ENCODE measurements around the gene KRTAP25-1.

DNA sequence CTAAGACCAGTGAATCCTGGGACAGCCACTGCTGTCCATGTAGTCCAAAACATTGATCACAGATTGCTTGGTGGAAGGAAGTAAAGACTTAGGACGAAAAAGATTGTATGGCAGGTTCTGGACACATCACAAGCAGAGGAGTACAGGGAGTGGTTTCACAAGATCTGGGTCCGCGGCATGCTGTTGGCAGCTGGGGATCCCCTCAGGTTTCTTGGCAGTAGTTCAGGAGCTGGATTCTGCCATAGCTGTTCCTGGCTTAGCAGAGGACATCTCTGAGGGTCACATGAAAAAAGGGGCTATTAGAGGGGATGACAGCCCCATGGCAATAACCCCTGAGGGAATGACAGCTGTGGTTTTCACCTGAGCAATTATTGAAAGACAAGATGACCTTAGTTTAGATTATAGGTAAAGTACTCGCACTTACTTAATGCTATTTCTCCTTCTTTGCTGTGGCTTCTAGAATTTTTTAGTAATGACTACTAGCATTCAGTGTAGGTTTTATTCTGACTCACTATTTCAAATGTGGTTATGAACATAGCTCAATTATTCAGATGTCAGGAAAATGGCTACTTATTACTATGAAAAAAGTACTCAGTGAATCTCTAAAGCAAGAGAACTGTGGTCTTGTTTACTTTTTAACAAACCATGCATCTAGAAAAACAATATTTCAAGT lies 40.0 kb upstream of the KRTAP25-1 start:
- TF ChIP-seq, protein P1, sequence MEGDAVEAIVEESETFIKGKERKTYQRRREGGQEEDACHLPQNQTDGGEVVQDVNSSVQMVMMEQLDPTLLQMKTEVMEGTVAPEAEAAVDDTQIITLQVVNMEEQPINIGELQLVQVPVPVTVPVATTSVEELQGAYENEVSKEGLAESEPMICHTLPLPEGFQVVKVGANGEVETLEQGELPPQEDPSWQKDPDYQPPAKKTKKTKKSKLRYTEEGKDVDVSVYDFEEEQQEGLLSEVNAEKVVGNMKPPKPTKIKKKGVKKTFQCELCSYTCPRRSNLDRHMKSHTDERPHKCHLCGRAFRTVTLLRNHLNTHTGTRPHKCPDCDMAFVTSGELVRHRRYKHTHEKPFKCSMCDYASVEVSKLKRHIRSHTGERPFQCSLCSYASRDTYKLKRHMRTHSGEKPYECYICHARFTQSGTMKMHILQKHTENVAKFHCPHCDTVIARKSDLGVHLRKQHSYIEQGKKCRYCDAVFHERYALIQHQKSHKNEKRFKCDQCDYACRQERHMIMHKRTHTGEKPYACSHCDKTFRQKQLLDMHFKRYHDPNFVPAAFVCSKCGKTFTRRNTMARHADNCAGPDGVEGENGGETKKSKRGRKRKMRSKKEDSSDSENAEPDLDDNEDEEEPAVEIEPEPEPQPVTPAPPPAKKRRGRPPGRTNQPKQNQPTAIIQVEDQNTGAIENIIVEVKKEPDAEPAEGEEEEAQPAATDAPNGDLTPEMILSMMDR (IDR thresholded peaks at IDR 0.05), result no peak
- no peak for TF ChIP-seq POLR2A (IDR thresholded peaks at IDR 0.05)

Data from right lobe of liver (tissue), 4 donors.